ENCODE measurements around the gene LRRC63. TPM values are rescaled to one million over a fixed set of nuclear protein-coding genes. Genes with fewer than 3 reads are reported as not detected.
A peak's percentile ranks its signal among the peaks of the same experiment; 100 is the strongest.

Gene LRRC63
- total and polyA plus RNA-seq, 9 of the 15 experiments (the other 6 are each of a cell fraction or from before 2014, with no cell fraction given), result 0.07 to 0.41 (median 0.24) TPM; not detected in 1

- no peak for TF ChIP-seq E4F1 (CRISPR knock-in tag; IDR thresholded peaks at IDR 0.05; ENCODE audit: borderline replicate concordance)
- no peak for TF ChIP-seq PYGO2 (tag; IDR thresholded peaks at IDR 0.05)
- TF ChIP-seq ZNF445 (CRISPR knock-in tag; IDR thresholded peaks at IDR 0.05; ENCODE audit: low read depth), result no peak
- no peak for TF ChIP-seq GATAD2B (IDR thresholded peaks at IDR 0.05; ENCODE audit: borderline replicate concordance)
- TF ChIP-seq RBM25 (IDR thresholded peaks at IDR 0.05; ENCODE audit: low read depth, low read length, severe bottlenecking), result no peak
- no peak for TF ChIP-seq NFATC3 (IDR thresholded peaks at IDR 0.05)
- peak; percentile 59 for TF ChIP-seq STAT5A (IDR thresholded peaks at IDR 0.05; ENCODE audit: borderline replicate concordance, low read length)
- TF ChIP-seq GABPB1 (CRISPR knock-in tag; IDR thresholded peaks at IDR 0.05), result no peak
- TF ChIP-seq HCFC1 (IDR thresholded peaks at IDR 0.05; ENCODE audit: low read depth, low read length), result no peak
- no peak for TF ChIP-seq THRAP3 (IDR thresholded peaks at IDR 0.05; ENCODE audit: borderline replicate concordance)
- TF ChIP-seq DACH1 (IDR thresholded peaks at IDR 0.05; ENCODE audit: partially characterized antibody), result no peak
- TF ChIP-seq ZNF766 (CRISPR knock-in tag; conservative IDR thresholded peaks at IDR 0.05), result no peak
- TF ChIP-seq HMBOX1 (IDR thresholded peaks at IDR 0.05), result no peak
- TF ChIP-seq XRCC4 (IDR thresholded peaks at IDR 0.05; ENCODE audit: extremely low read depth, insufficient read depth, insufficient read length), result no peak
- no peak for TF ChIP-seq SNIP1 (IDR thresholded peaks at IDR 0.05; ENCODE audit: low read depth)
- no peak for TF ChIP-seq GABPA (tag; conservative IDR thresholded peaks at IDR 0.05; ENCODE audit: low read depth)
- TF ChIP-seq NCOA6 (IDR thresholded peaks at IDR 0.05), result no peak
- TF ChIP-seq ZNF586 (CRISPR knock-in tag; conservative IDR thresholded peaks at IDR 0.05), result no peak
- TF ChIP-seq ZFP36 (IDR thresholded peaks at IDR 0.05; ENCODE audit: low read depth, low read length, partially characterized antibody), result no peak
- peak; percentile 25; the same call in 1 of the 2 replicates for TF ChIP-seq ZNF316 (IDR thresholded peaks at IDR 0.05)
- no peak for TF ChIP-seq SAFB (IDR thresholded peaks at IDR 0.05; ENCODE audit: borderline replicate concordance, low read depth, low read length)
- TF ChIP-seq SREBF1 (IDR thresholded peaks at IDR 0.05; ENCODE audit: borderline replicate concordance, low read depth, low read length), result no peak
- TF ChIP-seq BRCA1 (IDR thresholded peaks at IDR 0.05), result no peak
- no peak for TF ChIP-seq BRCA1 (CRISPR knock-in tag; IDR thresholded peaks at IDR 0.05)
- TF ChIP-seq STAT6 (CRISPR knock-in tag; IDR thresholded peaks at IDR 0.05), result no peak
- no peak for TF ChIP-seq MTF1 (CRISPR knock-in tag; IDR thresholded peaks at IDR 0.05; ENCODE audit: borderline replicate concordance)
- TF ChIP-seq RCOR1 (IDR thresholded peaks at IDR 0.05; ENCODE audit: borderline replicate concordance in 1 of 2, low read depth in 2 of 2, low read length in 2 of 2), result peak in 1 of 2 experiments; percentile 64; a peak in 1 of 4 replicates
Observed at GRCh38 chr13:46211116-46211482, 629 bp upstream of the LRRC63 start (continued).

Measured in K562 (cell line).